Endothelial cell of umbilical vein (primary cell): ENCODE data around the gene FIZ1.

Experiments
- CTCF ChIP-seq, 2 donors: IDR thresholded peaks; 1 replicate in 1 of 2; 2 replicates in 1 of 2; pipeline ENCODE4 v1.5.1; 2011; ENCODE audit warnings: low read length in 2 of 2, mild to moderate bottlenecking in 2 of 2, moderate library complexity in 2 of 2, control low read depth in 1 of 2, inconsistent platforms in 1 of 2, low read depth in 1 of 2; ENCODE audit not compliant: insufficient read depth in 1 of 2; ENCODE audit errors: extremely low read depth in 1 of 2
- EZH2 ChIP-seq: IDR thresholded peaks from 2 replicates; pipeline ENCODE4 v1.6.1; 2012; ENCODE audit warnings: borderline replicate concordance, low read depth, mild to moderate bottlenecking, moderate library complexity, low read length, inconsistent platforms; ENCODE audit not compliant: severe bottlenecking
- JUN ChIP-seq: IDR thresholded peaks from 2 replicates; pipeline ENCODE4 v1.6.1; 2011; ENCODE audit warnings: borderline replicate concordance, low read depth; ENCODE audit not compliant: insufficient read length, insufficient read depth
- MAX ChIP-seq: IDR thresholded peaks from 2 replicates; pipeline ENCODE4 v1.6.1; 2011; ENCODE audit not compliant: insufficient read depth, insufficient read length
- POLR2AphosphoS5 ChIP-seq: IDR thresholded peaks from 2 replicates; pipeline ENCODE4 v1.6.1; 2012; ENCODE audit warnings: low read depth, mild to moderate bottlenecking, control low read depth, low read length, moderate library complexity; ENCODE audit not compliant: insufficient read depth

- TF ChIP-seq POLR2AphosphoS5, result no peak
- TF ChIP-seq MAX, result no peak
- no peak for TF ChIP-seq CTCF (IDR thresholded peaks at IDR 0.05; ENCODE audit: extremely low read depth in 1 of 2, insufficient read depth in 1 of 2, low read depth in 1 of 2, low read length in 2 of 2)
- no peak for TF ChIP-seq JUN
- TF ChIP-seq EZH2, result no peak
These were observed 7.1 kb upstream of the FIZ1 start for GRCh38 chr19:55606471-55606787.
